Measurements from ENCODE around the gene WDR81. TPM values are rescaled to one million over a fixed set of nuclear protein-coding genes. Genes with fewer than 3 reads are reported as not detected.
"Not testable (repeated sequence)": the region's sequence is repeated elsewhere in the genome, so short reads cannot be mapped to it uniquely, and the experiment has no call there.

WDR81 gene
- total RNA-seq, 1 donor from 2014 or later = 18.3 TPM

- Mint-ChIP-seq H3K4me1 (peaks cover 25% of the 10 kb centered on the region), H3K27ac (peak overlapping the region; percentile 79), H3K27me3 (peaks cover 5% of the 10 kb centered on the region), H3K4me3 (peak overlapping the region; percentile 61), H3K9me3 (no peaks in the 10 kb centered on the region), H3K36me3 (ENCODE audit: low read depth) (peaks cover 2% of the 10 kb centered on the region)
- intact Hi-C loops (cut with micrococcal nuclease) = loop anchor here (5.0 kb wide), 1 partner anchor 41 kb away; the partner anchor contains the start of gene WDR81
- peak; percentile 60 for DNase-seq
Measured at GRCh38 chr17:1762901-1763898, 38.7 kb downstream of the WDR81 start.

DNA sequence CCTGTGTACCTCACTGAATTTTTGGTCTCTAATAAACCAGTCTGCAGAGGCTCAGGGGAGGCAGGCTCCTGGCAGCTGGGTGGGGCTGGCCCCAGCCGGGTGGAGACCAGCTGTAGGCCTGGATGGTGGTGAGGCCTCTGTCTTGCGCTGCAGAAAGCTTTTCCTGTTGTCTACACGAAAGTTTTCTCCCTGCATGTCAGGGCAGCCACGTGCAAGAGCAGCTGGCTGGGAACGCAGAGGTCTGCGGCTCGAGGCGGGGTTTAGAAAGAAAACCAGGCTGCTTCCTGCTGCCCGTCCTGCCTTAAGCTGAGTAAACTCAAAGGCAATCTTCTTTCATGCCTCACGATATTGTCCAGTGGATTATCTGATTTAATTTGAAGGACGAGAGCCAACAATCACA lies 39.8 kb downstream of the WDR81 start:
- H3K27me3 Mint-ChIP-seq = no peaks in the 10 kb centered on the region
- H3K4me3 Mint-ChIP-seq = peak overlapping the region; percentile 61
- peaks cover 23% of the 10 kb centered on the region for H3K4me1 Mint-ChIP-seq
- peak; percentile 94 for DNase-seq
- peak overlapping the region; percentile 79 for H3K27ac Mint-ChIP-seq
- intact Hi-C loops (cut with micrococcal nuclease) = loop anchor here (5.0 kb wide), 1 partner anchor 42 kb away; the partner anchor contains the start of gene WDR81
- peaks cover 2% of the 10 kb centered on the region for H3K36me3 Mint-ChIP-seq (ENCODE audit: low read depth)
- no peaks in the 10 kb centered on the region for H3K9me3 Mint-ChIP-seq

- H3K9me3 Mint-ChIP-seq; DNase-seq; H3K36me3 Mint-ChIP-seq (ENCODE audit: low read depth); H3K27me3 Mint-ChIP-seq: not testable (repeated sequence)
- Mint-ChIP-seq H3K27ac (peak overlapping the region; percentile 79), H3K4me1 (peaks cover 25% of the 10 kb centered on the region), H3K4me3 (peak overlapping the region; percentile 61)
- intact Hi-C loops (cut with micrococcal nuclease) = loop anchor here (5.0 kb wide), 1 partner anchor 42 kb away; the partner anchor contains the start of gene WDR81
Measured at GRCh38 chr17:1764705-1765104, 40.2 kb downstream of the WDR81 start.

DNA sequence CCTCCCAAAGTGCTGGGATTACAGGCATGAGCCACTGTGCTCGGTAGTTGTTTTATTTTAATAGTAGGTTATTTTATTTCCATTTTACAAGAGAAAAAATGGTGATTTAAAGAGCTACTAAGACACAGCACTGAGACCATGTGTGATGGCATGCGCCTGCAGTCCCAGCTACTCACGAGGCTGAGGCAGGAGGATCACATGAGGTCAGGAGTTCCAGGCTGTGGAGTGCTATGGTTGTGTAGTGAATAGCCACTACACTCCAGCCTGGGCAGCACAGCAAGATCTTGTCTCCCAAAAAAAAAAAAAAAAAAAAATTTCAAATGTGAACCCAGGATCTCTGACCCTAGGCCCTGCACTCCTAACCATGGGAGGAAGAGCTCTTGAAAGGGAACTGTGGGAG lies 41.1 kb downstream of the WDR81 start:
- intact Hi-C loops (cut with micrococcal nuclease) = no loop called here
- Mint-ChIP-seq H3K4me1 (peaks cover 27% of the 10 kb centered on the region), H3K4me3 (no peak overlapping the region), H3K27me3 (no peaks in the 10 kb centered on the region), H3K9me3 (no peaks in the 10 kb centered on the region), H3K27ac (no peak overlapping the region), H3K36me3 (ENCODE audit: low read depth) (peaks cover 2% of the 10 kb centered on the region)
- no peak for DNase-seq

DNA sequence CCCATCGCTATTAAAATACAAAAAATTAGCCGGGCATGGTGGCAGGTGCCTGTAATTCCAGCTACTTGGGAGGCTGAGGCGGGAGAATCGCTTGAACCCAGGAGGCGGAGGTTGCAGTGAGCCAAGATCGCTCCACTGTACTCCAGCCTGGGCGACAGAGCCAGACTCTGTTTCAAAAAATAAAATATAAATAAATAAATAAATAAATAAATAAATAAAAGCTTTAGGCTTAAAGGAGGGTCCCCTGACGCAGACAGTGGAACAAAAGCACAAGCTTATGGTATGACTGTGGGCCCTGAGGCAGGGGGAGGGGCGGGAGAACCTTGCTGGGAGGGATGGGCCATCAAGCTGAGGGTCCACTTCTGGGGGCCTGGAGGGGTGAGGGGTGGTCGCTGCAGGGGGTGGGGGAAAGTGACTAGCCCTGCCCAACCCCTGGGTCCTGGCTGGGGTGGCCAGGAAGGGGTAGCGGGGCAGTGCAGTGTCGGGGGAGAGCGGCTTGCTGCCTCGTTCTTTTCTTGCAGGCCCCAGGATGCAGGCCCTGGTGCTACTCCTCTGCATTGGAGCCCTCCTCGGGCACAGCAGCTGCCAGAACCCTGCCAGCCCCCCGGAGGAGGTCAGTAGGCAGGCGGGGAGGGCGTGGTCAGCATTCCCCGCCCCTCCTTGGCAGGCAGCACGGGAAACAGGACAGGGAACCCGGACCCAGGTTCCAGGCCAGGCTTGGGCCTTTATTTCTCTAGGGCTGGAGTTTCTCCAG lies 42.1 kb downstream of the WDR81 start:
- intact Hi-C loops (cut with micrococcal nuclease) = no loop called here
- H3K36me3 Mint-ChIP-seq (ENCODE audit: low read depth) = peaks cover 2% of the 10 kb centered on the region

GRCh38 chr17:1767358-1767757 lies 42.9 kb downstream of the WDR81 start:
- intact Hi-C loops (cut with micrococcal nuclease) = no loop called here

More for the DNA sequence above, 42.1 kb downstream of the WDR81 start:
- H3K4me3 Mint-ChIP-seq = no peak overlapping the region
- no peaks in the 10 kb centered on the region for H3K27me3 Mint-ChIP-seq
- DNase-seq = no peak
- H3K27ac Mint-ChIP-seq = no peak overlapping the region
- no peaks in the 10 kb centered on the region for H3K9me3 Mint-ChIP-seq
- peaks cover 26% of the 10 kb centered on the region for H3K4me1 Mint-ChIP-seq

GRCh38 chr17:1769822-1770477 lies 45.4 kb downstream of the WDR81 start:
- no peak overlapping the region for H3K27ac Mint-ChIP-seq
- peaks cover 8% of the 10 kb centered on the region for H3K4me1 Mint-ChIP-seq
- no peak overlapping the region for H3K4me3 Mint-ChIP-seq
- peaks cover 1% of the 10 kb centered on the region for H3K36me3 Mint-ChIP-seq (ENCODE audit: low read depth)
- no peak for DNase-seq
- no peaks in the 10 kb centered on the region for H3K9me3 Mint-ChIP-seq
- intact Hi-C loops (cut with micrococcal nuclease) = no loop called here
- no peaks in the 10 kb centered on the region for H3K27me3 Mint-ChIP-seq

More at GRCh38 chr17:1767358-1767757, 42.9 kb downstream of the WDR81 start:
- no peaks in the 10 kb centered on the region for H3K9me3 Mint-ChIP-seq
- no peaks in the 10 kb centered on the region for H3K27me3 Mint-ChIP-seq
- H3K4me3 Mint-ChIP-seq = no peak overlapping the region
- peaks cover 22% of the 10 kb centered on the region for H3K4me1 Mint-ChIP-seq
- DNase-seq = no peak
- peaks cover 2% of the 10 kb centered on the region for H3K36me3 Mint-ChIP-seq (ENCODE audit: low read depth)
- no peak overlapping the region for H3K27ac Mint-ChIP-seq

DNA sequence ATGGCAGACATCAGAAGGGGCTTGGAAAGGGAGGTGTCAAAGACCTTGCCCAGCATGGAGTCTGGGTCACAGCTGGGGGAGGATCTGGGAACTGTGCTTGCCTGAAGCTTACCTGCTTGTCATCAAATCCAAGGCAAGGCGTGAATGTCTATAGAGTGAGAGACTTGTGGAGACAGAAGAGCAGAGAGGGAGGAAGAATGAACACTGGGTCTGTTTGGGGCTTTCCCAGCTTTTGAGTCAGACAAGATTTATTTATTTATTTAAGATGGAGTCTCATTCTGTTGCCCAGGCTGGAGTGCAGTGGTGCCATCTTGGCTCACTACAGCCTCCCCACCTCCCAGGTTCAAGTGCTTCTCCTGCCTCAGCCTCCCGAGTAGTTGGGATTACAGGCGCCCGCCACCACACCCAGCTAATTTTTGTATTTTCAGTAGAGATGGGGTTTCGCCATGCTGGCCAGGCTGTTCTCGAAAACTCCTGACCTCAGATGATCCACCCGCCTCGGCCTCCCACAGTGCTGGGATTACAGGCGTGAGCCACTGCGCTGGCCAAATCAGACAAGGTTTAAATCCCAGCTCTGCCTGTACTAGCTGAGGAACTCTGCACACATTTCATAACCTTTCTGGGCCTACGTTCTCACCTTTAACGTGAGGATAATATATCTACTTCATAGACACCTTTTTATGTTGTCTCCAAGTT lies 48.6 kb downstream of the WDR81 start:
- H3K9me3 Mint-ChIP-seq; intact Hi-C loops (cut with micrococcal nuclease); H3K4me3 Mint-ChIP-seq; H3K27me3 Mint-ChIP-seq; DNase-seq; H3K4me1 Mint-ChIP-seq: not testable (repeated sequence)
- Mint-ChIP-seq H3K27ac (peak overlapping the region; percentile 59), H3K36me3 (ENCODE audit: low read depth) (peaks cover 12% of the 10 kb centered on the region)

DNA sequence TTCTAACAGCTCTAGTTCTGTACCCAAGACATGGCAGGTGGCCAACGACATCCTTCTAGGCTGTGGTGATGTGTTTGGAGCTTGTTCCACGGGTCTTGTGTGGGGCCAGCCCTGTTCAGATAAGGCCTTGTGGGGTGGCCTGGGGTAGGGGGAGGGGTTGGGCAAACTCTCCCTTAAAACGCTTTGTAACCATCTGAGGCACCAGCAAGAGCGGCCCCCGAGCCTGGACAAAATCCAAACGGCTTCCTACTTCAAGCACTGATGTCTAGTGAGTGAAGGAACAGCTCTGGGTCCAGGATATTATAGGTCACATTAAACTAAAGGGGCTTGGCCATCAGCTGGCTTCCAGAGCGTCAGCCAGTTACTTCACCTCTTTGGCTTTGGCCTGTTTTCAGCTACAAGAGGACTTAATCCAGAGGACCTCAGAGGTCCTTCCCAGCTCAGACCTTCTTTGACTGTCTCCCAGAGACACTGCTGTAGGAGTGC lies 49.2 kb downstream of the WDR81 start:
- Mint-ChIP-seq H3K36me3 (ENCODE audit: low read depth) (peaks cover 14% of the 10 kb centered on the region), H3K27me3 (no peaks in the 10 kb centered on the region), H3K4me1 (peaks cover 6% of the 10 kb centered on the region), H3K27ac (peak overlapping the region; percentile 32), H3K4me3 (no peak overlapping the region), H3K9me3 (no peaks in the 10 kb centered on the region)
- intact Hi-C loops (cut with micrococcal nuclease) = no loop called here
- DNase-seq = peak; percentile 51

GRCh38 chr17:1774390-1775176 lies 50.1 kb downstream of the WDR81 start:
- Mint-ChIP-seq H3K4me1 (peaks cover 5% of the 10 kb centered on the region), H3K9me3 (no peaks in the 10 kb centered on the region), H3K27me3 (no peaks in the 10 kb centered on the region), H3K4me3 (no peak overlapping the region), H3K36me3 (ENCODE audit: low read depth) (peaks cover 19% of the 10 kb centered on the region), H3K27ac (peak overlapping the region; percentile 42)
- intact Hi-C loops (cut with micrococcal nuclease) = no loop called here
- no peak for DNase-seq

DNA sequence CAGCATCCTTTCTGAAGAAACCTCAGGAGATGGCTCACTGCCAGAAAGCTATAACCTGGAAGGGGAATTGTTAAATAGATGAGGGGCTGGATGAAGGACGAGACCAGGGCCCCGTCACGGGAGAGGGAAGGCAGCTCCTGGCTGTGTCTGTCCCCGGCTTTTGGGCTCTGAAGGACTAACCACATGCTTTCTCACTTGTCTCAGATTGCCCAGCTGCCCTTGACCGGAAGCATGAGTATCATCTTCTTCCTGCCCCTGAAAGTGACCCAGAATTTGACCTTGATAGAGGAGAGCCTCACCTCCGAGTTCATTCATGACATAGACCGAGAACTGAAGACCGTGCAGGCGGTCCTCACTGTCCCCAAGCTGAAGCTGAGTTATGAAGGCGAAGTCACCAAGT lies 51.8 kb downstream of the WDR81 start:
- Mint-ChIP-seq H3K27ac (no peak overlapping the region), H3K9me3 (no peaks in the 10 kb centered on the region), H3K4me1 (peaks cover 2% of the 10 kb centered on the region), H3K4me3 (no peak overlapping the region), H3K27me3 (no peaks in the 10 kb centered on the region), H3K36me3 (ENCODE audit: low read depth) (peaks cover 25% of the 10 kb centered on the region)
- intact Hi-C loops (cut with micrococcal nuclease) = no loop called here
- DNase-seq = no peak

DNA sequence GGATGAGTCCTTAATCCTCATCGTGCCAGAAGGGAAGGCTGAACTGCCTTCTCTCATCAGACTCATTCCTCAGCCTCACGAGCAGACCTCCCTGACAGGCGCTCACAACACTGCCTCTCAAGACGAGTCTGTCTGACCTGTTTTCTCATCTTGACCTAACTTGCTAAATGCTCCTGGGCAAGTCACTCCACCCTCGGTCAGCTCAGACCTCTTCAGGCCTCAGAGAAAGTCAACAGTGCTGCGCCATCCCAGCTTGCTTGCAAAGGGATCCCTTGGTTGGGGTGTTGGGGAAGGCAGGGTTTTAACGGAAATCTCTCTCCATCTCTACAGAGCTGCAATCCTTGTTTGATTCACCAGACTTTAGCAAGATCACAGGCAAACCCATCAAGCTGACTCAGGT lies 52.4 kb downstream of the WDR81 start:
- intact Hi-C loops (cut with micrococcal nuclease) = no loop called here
- DNase-seq = no peak
- Mint-ChIP-seq H3K27me3 (no peaks in the 10 kb centered on the region), H3K27ac (no peak overlapping the region), H3K4me1 (peaks cover 2% of the 10 kb centered on the region), H3K36me3 (ENCODE audit: low read depth) (peaks cover 31% of the 10 kb centered on the region), H3K9me3 (no peaks in the 10 kb centered on the region), H3K4me3 (no peak overlapping the region)

Data from activated CD4-positive, alpha-beta T cell treated with anti-CD3 and anti-CD28 coated beads, Interleukin-2, amount 10 ng/mL, durations not matched to agents 24 days and 14 days (primary cell).